ENCODE measurements around the gene ADISSP.

ADISSP gene

DNA sequence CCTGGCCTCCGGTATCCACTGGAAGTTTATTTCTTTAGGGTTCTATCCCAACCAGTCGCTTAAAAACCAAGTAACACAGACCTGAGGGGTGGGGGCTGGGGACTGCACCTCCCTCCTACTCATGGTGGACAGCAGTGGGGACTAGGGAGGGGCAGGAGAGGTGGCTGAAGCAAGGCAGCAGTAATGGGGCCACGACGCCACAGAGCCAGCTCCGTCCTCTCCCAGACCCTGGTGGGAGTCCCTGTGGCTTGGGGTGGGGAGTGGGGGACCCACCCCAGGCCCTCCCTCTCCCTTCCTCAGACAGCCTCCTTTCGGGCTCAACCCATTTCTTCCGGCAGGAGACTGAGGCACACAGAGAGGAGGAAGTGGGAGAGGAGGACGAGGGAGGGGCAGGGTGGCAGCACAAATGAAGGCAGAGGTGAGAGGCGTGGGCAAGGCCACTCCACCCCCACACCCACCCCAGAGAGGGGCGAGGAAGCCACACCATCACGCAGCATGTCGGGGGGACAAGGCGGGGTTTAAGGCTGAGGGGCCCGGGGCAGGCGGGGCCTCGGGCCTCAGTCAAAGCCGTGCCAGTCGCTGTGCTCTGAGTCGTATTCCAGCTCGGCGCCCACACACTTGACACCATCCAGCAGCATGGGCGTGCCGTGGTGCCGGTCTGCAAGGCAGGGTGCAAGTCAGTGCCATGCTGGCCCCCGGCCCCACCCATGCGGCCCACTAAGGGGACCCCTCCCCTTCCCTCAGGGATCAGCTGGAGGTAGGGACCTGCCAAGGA is 13.9 kb downstream of the ADISSP start:
- no peak for DNase-seq

DNA sequence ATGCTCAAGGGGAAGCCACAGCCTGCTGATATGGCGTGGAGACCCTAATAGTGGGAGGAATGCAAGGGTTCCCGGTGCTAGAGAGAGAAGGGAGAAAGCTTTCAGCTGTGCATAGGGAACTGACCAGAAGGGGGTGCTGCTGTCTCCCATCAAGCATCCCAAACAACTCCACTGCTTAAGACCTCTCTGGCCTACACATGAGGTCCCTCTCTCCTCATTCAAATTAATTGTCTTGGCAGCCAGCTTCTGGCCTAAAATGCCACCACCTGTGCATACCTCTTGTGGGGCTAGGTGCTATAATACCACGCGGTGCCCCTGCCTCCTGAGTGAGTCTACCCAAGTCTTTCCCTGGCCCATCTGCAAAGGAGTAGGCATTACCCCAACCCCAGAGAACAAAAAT is 14.5 kb downstream of the ADISSP start:
- DNase-seq, result peak; percentile 63

DNA sequence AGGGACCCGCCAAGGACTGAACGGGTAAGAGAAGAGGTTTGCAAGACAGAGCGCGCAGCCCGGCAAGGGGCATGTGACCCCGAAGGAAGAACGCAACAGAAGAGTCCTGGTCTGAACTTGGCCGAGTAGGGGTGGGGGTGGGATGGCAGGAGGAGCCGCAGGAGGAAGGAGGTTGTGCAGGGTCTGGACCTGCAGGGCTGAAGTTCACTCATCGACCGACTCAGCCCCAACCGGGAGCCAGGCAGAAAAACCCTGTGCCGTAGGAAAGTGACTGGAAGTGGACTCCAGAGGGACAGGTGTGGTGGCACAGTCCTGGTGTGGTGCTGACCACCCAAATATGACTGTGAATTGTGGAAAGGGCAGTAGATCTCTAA is 15.2 kb downstream of the ADISSP start:
- DNase-seq, result no peak

DNA sequence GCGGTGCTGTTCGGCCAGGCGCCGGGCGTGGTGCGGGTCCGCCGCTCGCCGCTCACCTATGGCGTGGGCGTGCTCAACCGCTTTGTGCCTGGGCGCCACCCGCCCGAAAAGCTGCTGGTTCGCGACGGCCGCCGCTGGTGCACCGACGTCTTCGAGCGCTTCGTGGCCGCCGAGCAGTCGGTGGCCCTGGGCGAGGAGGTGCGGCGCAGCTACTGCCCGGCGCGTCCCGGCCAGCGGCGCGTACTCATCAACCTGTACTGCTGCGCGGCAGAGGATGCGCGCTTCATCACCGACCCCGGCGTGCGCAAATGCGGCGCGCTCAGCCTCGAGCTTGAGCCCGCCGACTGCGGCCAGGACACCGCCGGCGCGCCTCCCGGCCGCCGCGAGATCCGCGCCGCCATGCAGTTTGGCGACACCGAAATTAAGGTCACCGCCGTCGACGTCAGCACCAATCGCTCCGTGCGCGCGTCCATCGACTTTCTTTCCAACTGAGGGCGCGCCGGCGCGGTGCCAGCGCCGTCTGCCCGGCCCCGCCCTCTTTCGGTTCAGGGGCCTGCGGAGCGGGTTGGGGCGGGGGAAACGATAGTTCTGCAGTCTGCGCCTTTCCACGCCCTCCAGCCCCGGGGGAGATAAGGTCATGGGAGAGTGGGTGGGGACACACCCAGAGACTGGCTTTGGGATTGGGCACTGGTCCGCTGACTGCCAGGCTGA is 15.7 kb downstream of the ADISSP start:
- DNase-seq, result no peak

DNA sequence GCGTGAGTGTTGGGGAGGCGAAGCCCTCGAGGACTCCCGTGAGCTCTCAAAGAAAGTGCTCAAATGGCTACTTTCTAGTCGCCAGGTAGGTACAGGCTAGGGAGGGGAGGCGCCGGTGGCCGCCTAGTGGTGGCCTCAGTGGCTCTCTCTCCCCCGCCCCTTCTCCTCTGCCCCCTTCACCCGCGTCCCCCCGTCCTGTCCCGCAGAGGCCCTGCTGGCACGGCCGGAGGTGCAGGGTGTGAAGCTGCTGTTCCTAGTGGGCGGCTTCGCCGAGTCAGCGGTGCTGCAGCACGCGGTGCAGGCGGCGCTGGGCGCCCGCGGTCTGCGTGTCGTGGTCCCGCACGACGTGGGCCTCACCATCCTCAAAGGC is 16.3 kb downstream of the ADISSP start:
- DNase-seq, result no peak

DNA sequence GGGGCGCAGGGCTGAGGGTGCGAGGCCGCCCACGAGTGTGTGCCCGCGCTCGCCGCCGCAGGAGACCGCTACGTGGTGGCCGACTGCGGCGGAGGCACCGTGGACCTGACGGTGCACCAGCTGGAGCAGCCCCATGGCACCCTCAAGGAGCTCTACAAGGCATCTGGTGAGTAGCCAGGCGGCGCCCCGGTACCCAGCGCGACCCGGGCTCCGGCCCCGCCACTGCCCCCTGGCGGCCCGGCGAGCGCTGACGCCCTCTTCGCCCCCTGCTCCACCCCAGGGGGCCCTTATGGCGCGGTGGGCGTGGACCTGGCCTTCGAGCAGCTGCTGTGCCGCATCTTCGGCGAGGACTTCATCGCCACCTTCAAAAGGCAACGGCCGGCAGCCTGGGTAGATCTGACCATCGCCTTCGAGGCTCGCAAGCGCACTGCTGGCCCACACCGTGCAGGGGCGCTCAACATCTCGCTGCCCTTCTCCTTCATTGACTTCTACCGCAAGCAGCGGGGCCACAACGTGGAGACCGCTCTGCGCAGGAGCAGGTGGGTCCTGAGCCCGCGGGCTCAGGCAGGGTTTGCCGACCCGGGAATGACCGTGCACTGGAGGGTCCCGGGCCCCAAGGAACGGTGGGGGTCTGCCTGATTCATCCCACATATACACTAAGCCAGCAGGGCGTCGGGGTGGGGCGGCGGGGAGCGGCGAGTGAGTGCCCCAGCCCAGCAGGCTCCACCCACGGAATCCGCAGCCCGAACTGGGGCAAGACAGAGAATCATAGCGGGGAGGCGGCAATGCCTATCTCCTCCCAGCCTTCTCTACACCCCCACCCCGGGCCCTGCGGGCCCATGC is 17.6 kb downstream of the ADISSP start:
- DNase-seq, result no peak

DNA sequence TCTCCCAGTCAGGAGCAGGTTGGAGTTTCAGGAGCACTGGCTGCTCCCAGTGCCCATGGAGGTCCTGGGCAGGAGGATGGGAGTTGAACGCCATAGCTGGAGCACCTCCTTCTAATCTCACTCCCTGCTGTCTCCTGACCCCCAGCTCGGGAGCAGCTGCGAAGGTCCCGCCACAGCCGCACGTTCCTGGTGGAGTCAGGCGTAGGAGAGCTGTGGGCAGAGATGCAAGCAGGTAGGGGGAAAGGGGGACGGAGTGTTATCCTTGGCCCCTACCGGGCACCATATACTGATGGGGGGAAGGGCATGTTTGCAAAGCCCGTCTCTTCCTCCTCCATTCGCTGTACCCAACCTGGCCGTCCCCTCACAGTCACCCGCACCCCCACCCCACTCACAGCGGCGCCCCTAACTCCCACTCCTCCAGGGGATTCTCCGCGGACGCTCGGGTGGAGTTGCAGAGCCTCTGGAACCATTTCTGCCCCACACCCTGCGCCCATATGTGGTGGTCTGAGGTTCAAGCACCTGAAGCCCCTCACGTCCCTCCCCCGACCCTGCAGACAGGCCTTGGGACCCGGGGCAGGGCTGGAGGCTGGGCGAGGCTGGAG is 18.4 kb downstream of the ADISSP start:
- DNase-seq, result no peak

DNA sequence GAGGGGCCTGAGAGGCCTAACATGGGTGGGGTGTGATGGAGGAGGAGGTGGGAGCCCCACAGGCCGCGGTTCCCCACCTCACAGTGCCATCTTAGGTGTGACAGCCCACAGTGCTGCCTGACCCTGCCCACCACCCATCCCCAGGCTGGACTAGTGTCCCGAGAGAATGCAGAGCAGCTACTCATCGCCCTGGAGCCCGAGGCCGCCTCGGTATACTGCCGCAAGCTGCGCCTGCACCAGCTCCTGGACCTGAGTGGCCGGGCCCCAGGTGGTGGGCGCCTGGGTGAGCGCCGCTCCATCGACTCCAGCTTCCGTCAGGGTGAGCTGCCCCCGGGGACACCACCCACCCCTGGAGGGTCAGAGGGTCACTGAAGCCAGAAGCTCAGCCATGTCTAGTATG is 19.5 kb downstream of the ADISSP start:
- no peak for DNase-seq

DNA sequence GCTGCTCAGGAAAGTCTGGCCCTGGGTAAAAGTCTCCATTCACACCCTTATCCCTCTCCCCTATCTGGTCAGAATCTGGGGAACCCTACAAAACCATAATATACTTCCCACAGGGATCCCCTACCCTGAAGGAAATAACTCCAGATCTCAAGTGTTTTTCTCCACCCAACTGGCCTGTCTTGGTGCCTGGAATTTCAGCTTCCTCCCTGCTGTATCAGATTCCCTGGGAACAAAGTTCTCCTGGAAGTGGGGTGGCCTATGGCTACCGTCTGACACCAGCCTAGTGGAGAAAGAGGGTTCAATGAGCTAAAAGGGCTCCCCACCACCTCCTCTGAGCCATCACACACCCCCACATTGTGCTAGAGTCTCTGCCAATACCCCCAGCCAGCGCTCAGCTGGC is 20.1 kb downstream of the ADISSP start:
- no peak for DNase-seq

DNA sequence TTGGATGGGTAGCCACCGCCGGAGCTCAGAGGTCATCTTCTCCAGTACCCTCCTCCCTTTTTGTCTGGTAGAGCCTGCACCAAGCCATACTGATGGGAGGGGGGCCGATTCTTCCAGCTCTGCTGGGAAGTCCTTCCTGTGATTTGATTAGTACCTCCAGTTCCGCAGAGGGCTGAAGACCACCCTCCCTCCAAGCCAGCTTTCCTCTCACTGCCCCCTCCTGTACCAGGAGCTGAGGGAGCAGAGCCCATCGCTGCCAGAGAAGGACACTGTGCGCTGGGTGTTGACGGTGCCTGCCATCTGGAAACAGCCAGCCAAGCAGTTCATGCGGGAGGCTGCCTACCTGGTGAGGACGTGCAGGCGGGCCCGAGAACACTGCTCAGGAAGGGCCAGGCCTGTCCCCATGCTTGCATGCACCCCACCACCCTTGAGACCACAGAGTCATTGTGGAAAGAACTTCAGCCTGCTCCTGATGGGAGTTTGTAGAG is 21.8 kb downstream of the ADISSP start:
- no peak for DNase-seq

DNA sequence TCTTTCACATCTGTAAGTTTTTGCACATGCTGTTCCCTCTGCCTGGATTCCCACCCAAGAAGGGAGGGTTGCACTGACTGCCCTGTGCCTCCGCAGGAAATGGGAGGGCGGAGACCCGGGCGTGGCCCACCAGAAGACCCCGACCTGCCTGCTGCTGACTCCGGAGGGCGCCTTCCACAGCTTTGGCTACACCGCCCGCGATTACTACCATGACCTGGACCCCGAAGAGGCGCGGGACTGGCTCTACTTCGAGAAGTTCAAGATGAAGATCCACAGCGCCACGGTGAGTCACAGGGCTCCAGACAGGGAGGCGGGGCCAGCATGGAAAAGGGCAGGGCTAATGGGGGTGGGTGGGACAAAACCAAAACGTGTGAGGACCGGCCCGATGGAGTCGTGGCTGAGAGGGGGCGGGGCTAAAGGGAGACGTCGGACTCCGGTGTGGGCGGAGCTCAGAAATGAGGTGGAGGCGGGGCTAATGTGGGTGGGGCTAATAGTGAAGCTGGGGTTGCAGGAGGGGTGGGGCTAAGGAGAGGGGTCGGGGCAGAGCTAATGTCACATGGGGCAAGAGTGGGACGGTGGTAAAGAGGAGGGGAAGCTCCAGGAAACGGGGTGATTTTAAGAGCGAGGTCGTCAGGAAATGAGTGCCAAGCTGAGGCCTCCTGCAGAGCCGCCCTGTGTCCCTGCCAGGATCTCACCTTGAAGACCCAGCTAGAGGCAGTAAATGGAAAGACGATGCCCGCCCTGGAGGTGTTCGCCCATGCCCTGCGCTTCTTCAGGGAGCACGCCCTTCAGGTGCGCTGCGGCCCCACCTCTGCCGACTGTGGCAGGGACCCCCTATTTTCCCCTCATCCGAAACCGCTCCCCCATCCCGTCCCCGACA is 22.5 kb downstream of the ADISSP start:
- no peak for DNase-seq

DNA sequence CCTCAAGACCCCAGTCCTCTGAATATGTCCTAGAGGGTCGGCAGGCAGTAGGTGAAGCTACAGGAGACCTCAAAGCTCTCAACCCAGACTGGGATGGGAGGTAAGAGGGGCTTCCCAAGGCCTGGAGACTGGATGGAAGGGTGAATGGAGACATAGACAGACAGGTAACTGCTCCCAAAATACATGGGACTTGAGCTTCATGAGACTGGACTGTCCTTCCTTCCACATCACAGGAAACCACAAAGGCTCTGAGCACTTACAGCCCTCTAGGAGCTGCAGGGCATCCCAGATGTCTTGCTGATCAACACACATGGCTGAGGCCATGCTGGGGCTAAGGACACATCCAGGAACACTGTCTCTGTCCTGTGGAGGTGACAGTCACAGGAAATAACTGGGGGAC is 23.5 kb downstream of the ADISSP start:
- no peak for DNase-seq

DNA sequence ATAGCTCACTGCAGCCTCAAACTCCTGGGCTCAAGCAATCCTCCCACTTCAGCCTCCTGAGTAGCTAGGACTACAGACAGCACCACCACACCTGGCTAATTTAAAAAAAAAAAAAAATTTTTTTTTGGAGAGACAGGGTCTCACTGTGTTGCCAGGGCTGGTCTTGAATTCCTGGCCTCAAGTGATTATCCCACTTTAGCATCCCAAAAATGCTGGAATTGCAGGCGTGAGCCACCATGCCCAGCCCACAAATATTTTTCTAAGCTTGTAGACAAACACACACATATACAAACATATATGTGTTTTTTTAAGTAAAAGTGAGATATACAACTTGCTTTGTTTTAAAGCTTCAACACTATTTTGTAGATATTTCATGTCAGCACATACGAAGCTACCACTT is 24.3 kb downstream of the ADISSP start:
- DNase-seq, result no peak

DNA sequence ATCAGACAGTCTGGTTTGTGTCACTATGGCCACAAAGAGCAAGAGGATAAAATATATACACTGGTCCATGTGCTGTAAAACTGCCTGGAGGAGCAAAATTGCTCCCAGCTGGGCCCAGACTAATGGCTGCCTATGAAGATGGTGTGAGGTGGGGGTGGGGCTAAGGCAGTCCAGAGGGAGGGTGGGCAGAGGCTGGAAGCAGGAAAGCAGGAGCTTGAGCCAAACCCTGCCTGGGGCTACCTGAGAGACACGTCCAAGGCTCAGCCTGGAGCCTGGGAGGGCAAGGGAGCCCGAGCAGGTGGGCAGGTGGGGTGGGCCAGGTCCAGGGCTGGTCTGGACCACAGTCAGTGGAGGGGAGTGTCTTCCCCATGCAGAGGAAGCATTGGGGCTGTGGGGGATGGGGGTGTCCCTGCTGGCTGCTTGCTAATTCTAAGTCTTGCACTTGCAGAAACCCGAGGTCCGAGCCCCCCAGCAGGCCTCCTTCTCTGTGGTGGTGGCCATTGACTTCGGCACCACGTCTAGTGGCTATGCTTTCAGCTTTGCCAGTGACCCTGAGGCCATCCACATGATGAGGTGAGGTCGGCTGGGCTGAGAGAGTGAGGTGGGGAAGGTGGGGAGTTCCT is 25.6 kb downstream of the ADISSP start:
- DNase-seq, result no peak

DNA sequence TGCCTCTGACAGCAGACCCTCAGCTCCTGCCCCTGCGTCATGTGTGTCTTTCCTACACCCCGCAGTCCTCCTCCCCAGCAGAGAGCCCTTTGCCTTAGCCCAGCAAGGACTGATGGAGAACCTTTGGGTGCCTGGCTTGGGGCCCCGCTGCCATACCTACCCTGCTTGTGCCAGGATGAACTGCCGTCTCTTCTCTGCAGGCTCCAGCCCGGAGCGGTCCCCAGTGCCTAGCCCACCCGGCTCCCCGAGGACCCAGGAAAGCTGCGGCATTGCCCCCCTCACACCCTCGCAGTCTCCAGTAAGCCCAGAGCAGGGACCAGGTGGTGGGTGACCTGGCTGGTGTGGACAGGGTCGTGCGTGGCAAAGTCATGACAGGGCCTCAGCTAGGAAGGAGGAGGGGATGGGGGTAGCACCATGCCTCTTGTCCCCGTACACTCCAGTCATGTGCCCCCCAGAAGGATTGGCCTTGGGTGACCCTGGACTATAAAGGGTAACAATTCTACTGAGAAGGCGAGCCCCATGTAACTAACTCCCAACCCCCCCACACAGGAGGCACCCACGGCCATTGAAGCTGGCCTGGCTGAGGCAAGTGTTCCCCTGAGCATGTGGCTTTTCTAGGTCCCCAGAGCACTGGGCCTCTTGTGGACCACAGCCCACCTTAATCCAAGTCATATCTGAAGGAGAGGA is 26.8 kb downstream of the ADISSP start:
- no peak for DNase-seq

DNA sequence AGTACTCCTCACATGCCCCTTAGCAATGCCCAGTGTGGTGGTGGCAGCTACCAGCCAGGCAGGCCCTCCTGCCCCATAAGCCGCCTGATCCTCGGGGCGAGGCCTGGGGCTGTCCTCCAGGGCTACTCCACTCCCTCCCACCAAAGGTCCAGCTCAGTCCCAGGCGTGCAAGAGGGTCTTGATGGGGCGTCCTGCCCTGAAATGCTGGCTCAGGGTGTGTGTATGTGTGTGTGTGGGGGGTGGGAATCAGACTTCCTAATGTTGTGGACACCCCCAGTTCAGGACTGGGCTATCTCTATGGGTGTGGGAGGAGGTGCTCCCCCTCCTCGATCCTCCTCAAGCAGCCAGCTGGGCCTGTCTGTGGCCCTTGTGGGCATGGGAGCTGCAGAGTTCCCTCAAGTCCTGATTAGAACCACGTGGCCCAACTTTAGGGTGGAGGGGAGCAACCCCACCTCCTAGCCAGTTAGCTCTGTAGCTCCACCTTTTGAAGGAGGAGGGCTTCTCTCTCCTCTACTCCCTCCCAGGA is 27.6 kb downstream of the ADISSP start:
- DNase-seq, result no peak

DNA sequence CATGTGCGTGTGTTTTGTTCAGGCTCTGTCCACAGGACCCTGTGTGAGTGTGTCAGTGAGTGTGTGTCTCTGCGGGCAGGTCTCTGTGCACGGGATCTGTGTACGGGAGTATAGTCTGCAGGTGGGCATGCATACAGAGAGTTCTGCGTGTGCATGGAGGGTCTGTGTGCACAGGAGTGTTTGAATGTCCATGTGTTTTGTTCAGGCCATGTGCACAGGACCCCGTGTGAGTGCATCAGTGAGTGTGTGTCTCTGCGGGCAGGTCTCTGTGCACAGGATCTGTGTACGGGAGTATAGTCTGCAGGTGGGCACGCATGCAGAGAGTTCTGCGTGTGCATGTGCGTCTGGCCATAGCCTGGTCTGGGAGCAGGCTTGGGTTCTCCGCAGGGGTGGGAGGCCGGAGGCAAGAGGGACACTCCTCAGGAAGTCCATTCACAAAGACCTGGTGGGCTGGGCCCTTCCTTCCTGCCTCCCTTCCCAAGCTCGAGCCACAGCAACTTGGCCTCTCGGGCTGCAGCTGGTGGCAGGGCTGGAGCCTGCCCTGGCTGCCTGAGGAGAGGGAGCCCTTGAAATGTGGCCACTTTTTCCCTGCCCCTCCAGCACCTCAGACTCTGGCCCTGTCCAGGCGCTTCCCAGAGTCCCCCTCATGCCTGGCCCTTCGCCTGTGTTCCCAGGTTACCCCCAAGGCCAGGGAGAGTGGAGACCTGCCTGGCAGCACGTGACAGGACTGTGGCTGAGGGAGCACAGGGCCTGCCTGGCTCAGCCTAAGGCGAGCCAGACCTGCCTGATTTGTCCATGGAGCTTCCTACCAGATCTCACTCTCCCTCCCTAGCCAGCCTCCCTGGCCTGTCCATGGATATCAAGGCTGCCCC is 28.3 kb downstream of the ADISSP start:
- no peak for DNase-seq

DNA sequence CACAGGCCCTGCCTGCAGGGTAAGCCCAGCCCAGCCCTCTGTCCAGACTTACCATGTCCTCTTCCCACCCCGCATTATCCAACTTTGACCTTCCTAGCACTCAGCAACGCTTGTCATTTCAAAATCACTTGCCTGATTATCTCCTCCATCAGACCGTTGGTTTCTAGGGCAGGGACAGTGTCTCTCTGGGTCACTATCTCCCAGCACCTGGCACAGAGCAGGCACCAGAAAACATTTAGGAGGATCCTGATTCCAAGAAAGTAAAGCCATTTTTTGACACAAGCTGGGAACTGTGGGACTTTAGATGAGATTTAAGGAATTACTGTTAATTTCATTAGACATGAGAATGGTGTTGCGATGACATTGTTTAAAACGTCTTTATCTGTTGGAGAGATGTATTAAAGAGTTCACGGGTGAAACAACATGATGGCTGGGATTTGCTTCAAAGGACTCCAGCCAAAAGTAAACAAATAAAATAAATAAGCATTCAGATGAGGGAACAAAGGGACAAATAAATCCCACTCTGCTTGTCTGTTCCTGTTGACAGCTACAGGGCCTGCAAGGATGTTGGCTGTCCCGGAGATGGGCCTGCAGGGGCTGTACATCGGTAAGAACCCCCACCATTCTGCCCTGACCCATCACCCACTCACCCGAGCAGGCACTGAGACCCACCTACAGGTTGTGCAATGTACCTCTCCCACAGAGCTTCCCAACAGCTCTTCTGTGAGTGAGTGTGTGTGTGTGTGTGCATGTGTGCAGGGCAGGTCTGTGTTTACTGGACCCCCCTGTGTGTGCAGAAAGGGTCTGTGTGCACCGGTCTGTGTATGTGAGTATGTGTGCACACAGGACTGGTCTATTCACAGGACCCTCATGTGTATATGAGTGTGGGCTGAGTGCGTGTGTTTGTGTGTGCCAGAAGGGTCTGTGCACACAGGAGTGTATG is 29.2 kb downstream of the ADISSP start:
- no peak for DNase-seq

DNA sequence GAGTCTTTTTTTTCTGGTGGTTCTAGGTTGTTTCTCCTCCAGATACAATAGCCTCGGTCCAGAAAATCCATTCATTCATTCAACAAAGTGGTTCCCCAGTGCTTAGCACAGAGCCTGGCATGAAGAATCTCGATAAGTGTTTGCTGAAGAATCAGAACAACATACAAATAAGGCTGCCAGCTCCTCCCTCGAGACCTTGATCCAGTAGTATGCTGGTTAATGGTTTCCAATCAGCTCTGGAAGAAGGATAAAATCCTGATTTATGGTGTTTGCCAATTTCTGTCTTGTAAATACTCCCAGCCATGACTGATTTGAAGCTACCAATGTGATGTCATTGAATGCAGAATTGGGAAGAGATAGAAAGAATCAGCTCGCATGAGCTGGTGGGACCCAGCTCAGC is 31.8 kb downstream of the ADISSP start:
- no peak for DNase-seq
